ENCODE results near the gene AXDND1.
"Not testable (repeated sequence)": the region's sequence is repeated elsewhere in the genome, so short reads cannot be mapped to it uniquely, and the experiment has no call there.

Gene AXDND1

GRCh38 chr1:179369751-179370341, 4.1 kb downstream of the AXDND1 start:
- no peak for ATAC-seq
- peak; percentile 11 for DNase-seq

GRCh38 chr1:179372160-179372559, 6.4 kb downstream of the AXDND1 start:
- DNase-seq (no peak), ATAC-seq (no peak)

- DNase-seq, result no peak
- no peak for ATAC-seq
These were observed 10.5 kb downstream of the AXDND1 start for GRCh38 chr1:179376223-179376622.

- ATAC-seq, result no peak
- no peak for DNase-seq
These were observed 14.5 kb downstream of the AXDND1 start for GRCh38 chr1:179380299-179380698.

GRCh38 chr1:179384027-179384426, 18.3 kb downstream of the AXDND1 start:
- no peak for ATAC-seq
- DNase-seq, result no peak

GRCh38 chr1:179385510-179385909, 19.7 kb downstream of the AXDND1 start:
- no peak for DNase-seq

GRCh38 chr1:179393721-179394120, 27.9 kb downstream of the AXDND1 start:
- no peak for DNase-seq

More at GRCh38 chr1:179385510-179385909, 19.7 kb downstream of the AXDND1 start:
- ATAC-seq, result no peak

GRCh38 chr1:179399399-179399798, 33.6 kb downstream of the AXDND1 start:
- DNase-seq, ATAC-seq: not testable (repeated sequence)

More at GRCh38 chr1:179393721-179394120, 27.9 kb downstream of the AXDND1 start:
- no peak for ATAC-seq

- not testable (repeated sequence) for DNase-seq, ATAC-seq
These were observed 52.0 kb downstream of the AXDND1 start for GRCh38 chr1:179417760-179418159.

GRCh38 chr1:179418706-179419105, 52.9 kb downstream of the AXDND1 start:
- DNase-seq, ATAC-seq: not testable (repeated sequence)

GRCh38 chr1:179424610-179425009, 58.8 kb downstream of the AXDND1 start:
- DNase-seq (no peak), ATAC-seq (no peak)

- ATAC-seq (no peak), DNase-seq (no peak)
These were observed 59.4 kb downstream of the AXDND1 start for GRCh38 chr1:179425186-179425585.

GRCh38 chr1:179437171-179437570, 71.4 kb downstream of the AXDND1 start:
- DNase-seq, result no peak
- ATAC-seq, result no peak

GRCh38 chr1:179439646-179440045, 73.9 kb downstream of the AXDND1 start:
- DNase-seq, result not testable (repeated sequence)

GRCh38 chr1:179440301-179440700, 74.5 kb downstream of the AXDND1 start:
- DNase-seq, ATAC-seq: not testable (repeated sequence)

More at GRCh38 chr1:179439646-179440045, 73.9 kb downstream of the AXDND1 start:
- not testable (repeated sequence) for ATAC-seq

GRCh38 chr1:179440971-179441370, 75.2 kb downstream of the AXDND1 start:
- ATAC-seq (no peak), DNase-seq (no peak)

- ATAC-seq, result no peak
- DNase-seq, result no peak
These were observed 75.7 kb downstream of the AXDND1 start for GRCh38 chr1:179441501-179441900.

- ATAC-seq, DNase-seq: not testable (repeated sequence)
These were observed 77.1 kb downstream of the AXDND1 start for GRCh38 chr1:179442846-179443245.

- ATAC-seq, result no peak
- DNase-seq, result no peak
These were observed 79.8 kb downstream of the AXDND1 start for GRCh38 chr1:179445593-179445992.

GRCh38 chr1:179447489-179447888, 81.7 kb downstream of the AXDND1 start:
- ATAC-seq, result no peak
- no peak for DNase-seq

- no peak for ATAC-seq
These were observed 82.8 kb downstream of the AXDND1 start for GRCh38 chr1:179448437-179449149.

GRCh38 chr1:179459606-179460206, 93.9 kb downstream of the AXDND1 start:
- ATAC-seq, result not testable (repeated sequence)

More at GRCh38 chr1:179448437-179449149, 82.8 kb downstream of the AXDND1 start:
- no peak for DNase-seq

GRCh38 chr1:179465661-179466060, 99.9 kb downstream of the AXDND1 start:
- DNase-seq, ATAC-seq: not testable (repeated sequence)

More at GRCh38 chr1:179459606-179460206, 93.9 kb downstream of the AXDND1 start:
- not testable (repeated sequence) for DNase-seq

Measured in stimulated activated naive CD8-positive, alpha-beta T cell treated with anti-CD3 and anti-CD28 coated beads, Interleukin-15, Interleukin-2, amounts not matched to agents 100 U/mL and 50 U/mL, for 24 hours (primary cell).